Endodermal cell (in vitro differentiated cells): ENCODE data around the gene FCER2. TPM values are rescaled to one million over a fixed set of nuclear protein-coding genes. Genes with fewer than 3 reads are reported as not detected.

Source experiments
- DNase-seq: peaks from one replicate; pipeline ENCODE4 v3.0.0-alpha.2; 2017
- H3K27ac ChIP-seq: 2 replicates; pipeline ENCODE4 v1.5.1; 2013; ENCODE audit warnings: mild to moderate bottlenecking, low read depth, low read length, moderate library complexity
- H3K27me3 ChIP-seq: 2 replicates; pipeline ENCODE4 v1.6.1; 2013; ENCODE audit warnings: mild to moderate bottlenecking, low read length, moderate library complexity; ENCODE audit not compliant: insufficient read depth, control insufficient read depth, poor library complexity, severe bottlenecking
- H3K36me3 ChIP-seq: 2 replicates; pipeline ENCODE4 v1.7.0; 2013; ENCODE audit warnings: mild to moderate bottlenecking, low read length, moderate library complexity; ENCODE audit not compliant: control insufficient read depth, insufficient read depth
- H3K4me1 ChIP-seq: one replicate; pipeline ENCODE4 v1.7.0; 2013; ENCODE audit warnings: low read length; ENCODE audit not compliant: control insufficient read depth, insufficient read depth
- H3K4me3 ChIP-seq: 2 replicates; pipeline ENCODE4 v1.5.1; 2013; ENCODE audit warnings: mild to moderate bottlenecking, low read length, moderate library complexity
- H3K9ac ChIP-seq: 2 replicates; pipeline ENCODE4 v1.6.1; 2013; ENCODE audit warnings: mild to moderate bottlenecking, low read length, moderate library complexity; ENCODE audit not compliant: poor library complexity, severe bottlenecking; ENCODE audit errors: extremely low read depth
- H3K9me3 ChIP-seq: 2 replicates; pipeline ENCODE4 v1.6.1; 2013; ENCODE audit warnings: mild to moderate bottlenecking, low read length, moderate library complexity; ENCODE audit not compliant: control insufficient read depth
- H3K27ac Mint-ChIP-seq: 2 replicates; pipeline ENCODE4 v1.8.0; 2020; ENCODE audit warnings: mixed read lengths
- H3K27me3 Mint-ChIP-seq: 2 replicates; pipeline ENCODE4 v1.8.0; 2021; ENCODE audit warnings: mild to moderate bottlenecking, mixed read lengths; ENCODE audit not compliant: insufficient read depth
- H3K36me3 Mint-ChIP-seq: 2 replicates; pipeline ENCODE4 v1.8.0; 2020; ENCODE audit warnings: low read depth, mixed read lengths
- H3K4me1 Mint-ChIP-seq: 2 replicates; pipeline ENCODE4 v1.8.0; 2020; ENCODE audit warnings: mixed read lengths
- H3K4me3 Mint-ChIP-seq: 2 replicates; pipeline ENCODE4 v1.8.0; 2020; ENCODE audit warnings: mild to moderate bottlenecking, moderate library complexity, mixed read lengths
- H3K9me3 Mint-ChIP-seq: 2 replicates; pipeline ENCODE4 v1.8.0; 2020; ENCODE audit warnings: mild to moderate bottlenecking, mixed read lengths
- WGBS, 2 experiments: methylation state at CpG; one replicate each; pipeline versions ENCODE4 v1.1.5 to v1.1.7; 2013; ENCODE audit warnings: missing lambda C conversion rate in 2 of 2, mixed read lengths in 1 of 2; ENCODE audit not compliant: insufficient coverage in 1 of 2, insufficient read length in 1 of 2; 5-methylcytosine and 5-hydroxymethylcytosine counted together
- total RNA-seq, 2 donors: library from RNA; stranded (reverse); fragmentation: NEBNext Ultra II Directional in 1 of 2; extraction: Animal tissue kit (Norgen Biotek cat#: 25700) in 1 of 2; gene quantifications; 2 replicates in 1 of 2; 3 replicates in 1 of 2; pipeline ENCODE4 v1.2.1, GENCODE V29; 2021
- TF ChIP-seq, protein P1 (sequence below): fragments of 200-600 bp; sonication (generic); conservative IDR thresholded peaks from 2 replicates; pipeline ENCODE4 v1.5.0; 2021; ENCODE audit warnings: antibody characterized with exemption, mild to moderate bottlenecking

Gene FCER2
- total RNA-seq, 2 donors from 2014 or later: not detected

DNA sequence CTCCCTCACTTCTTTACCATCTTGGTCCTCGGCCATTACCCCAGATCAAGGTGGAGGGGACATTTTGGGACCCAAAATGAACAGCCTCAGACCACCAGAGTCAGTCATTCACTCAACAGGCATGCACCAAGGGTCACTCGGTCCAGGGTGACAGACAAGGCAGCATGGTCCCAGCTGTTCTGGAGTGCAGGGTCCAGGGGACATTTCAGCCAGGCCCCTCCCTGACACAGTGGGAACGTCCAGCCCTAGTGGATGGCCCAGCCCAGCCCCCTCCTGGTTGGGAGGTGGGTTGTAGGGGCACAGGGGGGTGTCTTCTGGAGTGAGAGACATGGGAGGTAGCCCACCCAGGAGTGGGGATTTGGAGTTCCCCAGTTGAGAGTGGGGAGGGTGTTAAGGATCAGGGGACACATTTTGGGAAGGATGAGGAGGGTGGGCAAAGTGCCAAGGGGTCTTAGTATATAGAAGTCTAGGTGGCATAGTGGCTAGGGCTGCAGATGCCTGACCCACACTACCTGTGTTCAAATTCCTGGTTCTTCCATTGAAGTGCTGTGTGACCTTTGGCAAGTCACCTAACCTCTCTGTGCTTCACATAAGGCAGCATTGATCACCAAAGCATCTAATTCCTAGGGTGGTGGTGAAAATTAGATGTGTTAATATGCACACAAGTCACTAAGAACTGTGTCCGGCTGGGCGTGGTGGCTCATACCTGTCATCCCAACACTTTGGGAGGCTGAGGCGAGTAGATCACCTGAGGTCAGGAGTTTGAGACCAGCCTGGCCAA lies 2.5 kb upstream of the FCER2 start:
- Histone ChIP-seq H3K27ac (no peak overlapping the region), H3K27me3 (no peaks in the 10 kb centered on the region), H3K4me1 (no peaks in the 10 kb centered on the region), H3K9me3 (no peaks in the 10 kb centered on the region), H3K36me3 (no peaks in the 10 kb centered on the region), H3K4me3 (no peak overlapping the region), H3K9ac (no peak overlapping the region)
- TF ChIP-seq, protein P1, sequence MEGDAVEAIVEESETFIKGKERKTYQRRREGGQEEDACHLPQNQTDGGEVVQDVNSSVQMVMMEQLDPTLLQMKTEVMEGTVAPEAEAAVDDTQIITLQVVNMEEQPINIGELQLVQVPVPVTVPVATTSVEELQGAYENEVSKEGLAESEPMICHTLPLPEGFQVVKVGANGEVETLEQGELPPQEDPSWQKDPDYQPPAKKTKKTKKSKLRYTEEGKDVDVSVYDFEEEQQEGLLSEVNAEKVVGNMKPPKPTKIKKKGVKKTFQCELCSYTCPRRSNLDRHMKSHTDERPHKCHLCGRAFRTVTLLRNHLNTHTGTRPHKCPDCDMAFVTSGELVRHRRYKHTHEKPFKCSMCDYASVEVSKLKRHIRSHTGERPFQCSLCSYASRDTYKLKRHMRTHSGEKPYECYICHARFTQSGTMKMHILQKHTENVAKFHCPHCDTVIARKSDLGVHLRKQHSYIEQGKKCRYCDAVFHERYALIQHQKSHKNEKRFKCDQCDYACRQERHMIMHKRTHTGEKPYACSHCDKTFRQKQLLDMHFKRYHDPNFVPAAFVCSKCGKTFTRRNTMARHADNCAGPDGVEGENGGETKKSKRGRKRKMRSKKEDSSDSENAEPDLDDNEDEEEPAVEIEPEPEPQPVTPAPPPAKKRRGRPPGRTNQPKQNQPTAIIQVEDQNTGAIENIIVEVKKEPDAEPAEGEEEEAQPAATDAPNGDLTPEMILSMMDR: no peak
- peaks cover 13% of the 10 kb centered on the region for H3K27me3 Mint-ChIP-seq
- no peaks in the 10 kb centered on the region for H3K4me1 Mint-ChIP-seq
- H3K4me3 Mint-ChIP-seq: no peak overlapping the region
- H3K36me3 Mint-ChIP-seq: no peaks in the 10 kb centered on the region
- H3K27ac Mint-ChIP-seq: no peak overlapping the region
- DNase-seq: no peak
- 80 to 86% methylated on average over 4 to 6 of the region's 6 CpGs for WGBS, 2 experiments
- no peaks in the 10 kb centered on the region for H3K9me3 Mint-ChIP-seq

DNA sequence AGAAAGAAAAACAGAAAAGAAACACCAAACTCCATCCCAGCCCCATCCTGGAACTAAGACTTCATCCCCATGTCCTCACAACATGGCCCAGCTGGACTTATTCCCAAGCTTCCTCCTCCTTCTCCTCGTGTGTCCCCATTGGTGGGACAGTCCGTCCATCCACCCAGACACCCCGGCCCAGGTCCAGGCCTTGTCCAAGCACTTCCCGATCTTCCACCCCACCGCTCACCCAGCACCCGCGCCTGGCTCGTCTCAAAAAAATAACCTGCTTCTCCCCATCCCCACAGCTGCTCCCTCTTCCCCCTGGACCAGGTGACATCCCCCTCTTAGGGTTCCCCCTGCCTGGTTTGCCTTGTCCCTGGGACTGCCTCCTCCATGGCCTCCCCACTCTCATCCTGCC lies 1.4 kb upstream of the FCER2 start:
- Histone ChIP-seq H3K36me3 (no peaks in the 10 kb centered on the region), H3K4me3 (no peak overlapping the region), H3K9me3 (no peaks in the 10 kb centered on the region), H3K9ac (no peak overlapping the region), H3K4me1 (no peaks in the 10 kb centered on the region), H3K27ac (no peak overlapping the region), H3K27me3 (peaks cover 9% of the 10 kb centered on the region)
- Mint-ChIP-seq H3K36me3 (no peaks in the 10 kb centered on the region), H3K4me3 (no peak overlapping the region), H3K9me3 (no peaks in the 10 kb centered on the region), H3K27me3 (peaks cover 22% of the 10 kb centered on the region), H3K27ac (no peak overlapping the region), H3K4me1 (no peaks in the 10 kb centered on the region)
- WGBS, 2 experiments: 81 to 90% methylated on average over 2 to 8 of the region's 8 CpGs
- TF ChIP-seq, protein P1: no peak
- DNase-seq: no peak

DNA sequence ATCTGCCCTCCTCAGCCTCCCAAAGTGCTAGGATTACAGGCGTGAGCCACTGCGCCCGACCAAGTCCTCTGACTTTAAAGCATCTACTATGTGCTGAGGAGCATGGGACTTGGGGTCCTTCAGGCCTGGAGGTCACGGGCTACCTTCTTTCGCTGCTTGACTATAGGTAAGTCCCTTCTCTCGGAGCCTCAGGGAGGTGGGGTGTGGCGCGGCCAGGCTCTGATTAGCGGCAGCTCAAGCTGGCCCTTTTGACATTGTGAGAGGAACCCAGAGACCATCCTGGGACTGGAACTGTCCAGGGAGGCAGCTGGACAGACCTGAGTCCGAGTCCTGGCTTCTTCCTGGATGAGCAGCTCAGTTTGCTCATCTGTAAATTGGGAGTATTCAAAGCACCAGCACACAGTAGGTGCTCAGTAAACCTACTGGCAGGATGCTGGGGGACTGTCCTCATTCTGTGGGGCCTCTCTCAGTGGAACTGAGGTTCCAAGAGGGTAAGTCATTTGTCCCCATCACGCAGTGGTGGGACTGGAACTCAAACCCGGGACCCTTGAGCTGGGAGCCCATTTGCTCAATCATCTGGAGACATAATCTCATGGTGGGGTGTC lies 780 bp downstream of the FCER2 start:
- H3K9me3 ChIP-seq: no peaks in the 10 kb centered on the region
- 92 to 98% methylated on average over 8 to 12 of the region's 12 CpGs for WGBS, 2 experiments
- no peak overlapping the region for H3K4me3 Mint-ChIP-seq
- no peak for DNase-seq
- no peak overlapping the region for H3K4me3 ChIP-seq
- no peak overlapping the region for H3K27ac ChIP-seq
- TF ChIP-seq, protein P1: no peak
- no peaks in the 10 kb centered on the region for H3K4me1 ChIP-seq
- H3K27me3 Mint-ChIP-seq: peaks cover 28% of the 10 kb centered on the region
- H3K36me3 Mint-ChIP-seq: no peaks in the 10 kb centered on the region
- no peaks in the 10 kb centered on the region for H3K9me3 Mint-ChIP-seq
- H3K27me3 ChIP-seq: peaks cover 9% of the 10 kb centered on the region
- H3K9ac ChIP-seq: no peak overlapping the region
- H3K27ac Mint-ChIP-seq: no peak overlapping the region
- no peaks in the 10 kb centered on the region for H3K36me3 ChIP-seq
- H3K4me1 Mint-ChIP-seq: no peaks in the 10 kb centered on the region
